Vagina (tissue), 2 donors: ENCODE measurements around the gene PRDM16. TPM values are rescaled to one million over a fixed set of nuclear protein-coding genes. Genes with fewer than 3 reads are reported as not detected.

Source experiments
- DNase-seq, 2 donors: peaks; one replicate each; pipeline ENCODE4 v3.0.0-alpha.2; 2017; ENCODE audit errors: extremely low spot score in 2 of 2
- H3K27ac ChIP-seq: fragments of 200-600 bp; sonication (generic); one replicate; pipeline ENCODE4 v1.5.1; 2019
- H3K27me3 ChIP-seq: fragments of 200-600 bp; sonication (generic); one replicate; pipeline ENCODE4 v1.5.1; 2019
- H3K36me3 ChIP-seq, 2 donors: fragments of 200-600 bp; sonication (generic); one replicate each; pipeline ENCODE4 v1.5.1; 2017 to 2019
- H3K4me1 ChIP-seq: fragments of 200-600 bp; sonication (generic); one replicate; pipeline ENCODE4 v1.5.1; 2019
- H3K4me3 ChIP-seq, 2 donors: fragments of 200-600 bp; sonication (generic); 1 replicate in 1 of 2; 2 replicates in 1 of 2; pipeline ENCODE4 v1.5.1; 2016 to 2019
- H3K9me3 ChIP-seq: fragments of 200-600 bp; sonication (generic); one replicate; pipeline ENCODE4 v1.5.1; 2019
- CTCF ChIP-seq, 3 experiments: fragments of 450-650 bp in 2 of 3; fragments of 200-600 bp in 1 of 3; sonication (generic) in 1 of 3; IDR thresholded peaks; one replicate each; pipeline ENCODE4 v1.5.1; 2017 to 2019; ENCODE audit warnings: antibody characterized with exemption in 3 of 3, mild to moderate bottlenecking in 2 of 3, moderate library complexity in 2 of 3
- POLR2A ChIP-seq, 2 donors: fragments of 450-650 bp; IDR thresholded peaks; one replicate each; pipeline ENCODE4 v1.6.1; 2017; ENCODE audit warnings: antibody characterized with exemption in 2 of 2, mild to moderate bottlenecking in 2 of 2, moderate library complexity in 2 of 2
- POLR2AphosphoS5 ChIP-seq, 2 donors: sonication (generic); formaldehyde crosslinking; IDR thresholded peaks; one replicate each; pipeline ENCODE4 v1.9.0; 2017; ENCODE audit warnings: antibody characterized with exemption in 2 of 2, mild to moderate bottlenecking in 2 of 2, low read depth in 1 of 2; ENCODE audit not compliant: insufficient read depth in 1 of 2
- intact Hi-C: fragments of 100-400 bp; cut with DNase I; formaldehyde crosslinking; loops from one replicate; pipeline ENCODE4 v1.15.1; 2023
- total RNA-seq: library from RNA; depleted of rRNA; stranded (reverse); fragments of >200 nt; gene quantifications from one replicate; pipeline ENCODE4 v1.2.3, GENCODE V29; 2016

The PRDM16 gene
- total RNA-seq, 1 donor from 2014 or later = 3.9 TPM

- intact Hi-C loops = no loop called here
- no peak for DNase-seq
- TF ChIP-seq CTCF (IDR thresholded peaks at IDR 0.05) (no peak), POLR2AphosphoS5 (IDR thresholded peaks at IDR 0.05; ENCODE audit: insufficient read depth in 1 of 2, low read depth in 1 of 2) (no peak), POLR2A (IDR thresholded peaks at IDR 0.05) (no peak)
- H3K9me3 ChIP-seq = no peaks in the 10 kb centered on the region
- H3K4me3 ChIP-seq = no peak overlapping the region
- no peaks in the 10 kb centered on the region for H3K36me3 ChIP-seq
- no peaks in the 10 kb centered on the region for H3K4me1 ChIP-seq
- no peak overlapping the region for H3K27ac ChIP-seq
- H3K27me3 ChIP-seq = no peaks in the 10 kb centered on the region
Measured at GRCh38 chr1:3333903-3334302, 264.9 kb downstream of the PRDM16 start.

GRCh38 chr1:3334366-3334765, 265.4 kb downstream of the PRDM16 start:
- Histone ChIP-seq H3K27me3 (no peaks in the 10 kb centered on the region), H3K4me1 (no peaks in the 10 kb centered on the region), H3K4me3 (no peak overlapping the region), H3K9me3 (no peaks in the 10 kb centered on the region), H3K36me3 (no peaks in the 10 kb centered on the region), H3K27ac (no peak overlapping the region)
- intact Hi-C loops = no loop called here
- TF ChIP-seq POLR2AphosphoS5 (IDR thresholded peaks at IDR 0.05; ENCODE audit: insufficient read depth in 1 of 2, low read depth in 1 of 2) (no peak), POLR2A (IDR thresholded peaks at IDR 0.05) (no peak), CTCF (IDR thresholded peaks at IDR 0.05) (no peak)
- DNase-seq = no peak

- Histone ChIP-seq H3K9me3 (no peaks in the 10 kb centered on the region), H3K27me3 (no peaks in the 10 kb centered on the region), H3K4me3 (no peak overlapping the region), H3K4me1 (no peaks in the 10 kb centered on the region), H3K27ac (no peak overlapping the region), H3K36me3 (no peaks in the 10 kb centered on the region)
- no peak for DNase-seq
- intact Hi-C loops = no loop called here
- TF ChIP-seq POLR2AphosphoS5 (IDR thresholded peaks at IDR 0.05; ENCODE audit: insufficient read depth in 1 of 2, low read depth in 1 of 2) (no peak), CTCF (IDR thresholded peaks at IDR 0.05) (no peak), POLR2A (IDR thresholded peaks at IDR 0.05) (no peak)
Measured at GRCh38 chr1:3335754-3336640, 267.0 kb downstream of the PRDM16 start.

GRCh38 chr1:3336641-3337630, 267.9 kb downstream of the PRDM16 start:
- intact Hi-C loops = no loop called here
- no peak for TF ChIP-seq POLR2A (IDR thresholded peaks at IDR 0.05)
- no peak for TF ChIP-seq CTCF (IDR thresholded peaks at IDR 0.05)
- TF ChIP-seq POLR2AphosphoS5 (IDR thresholded peaks at IDR 0.05; ENCODE audit: insufficient read depth in 1 of 2, low read depth in 1 of 2) = no peak
- Histone ChIP-seq H3K27me3 (no peaks in the 10 kb centered on the region), H3K9me3 (no peaks in the 10 kb centered on the region), H3K4me3 (no peak overlapping the region), H3K27ac (no peak overlapping the region), H3K4me1 (no peaks in the 10 kb centered on the region), H3K36me3 (no peaks in the 10 kb centered on the region)
- no peak for DNase-seq
